Activated CD4-positive, CD25-positive, alpha-beta regulatory T cell (primary cell): ENCODE measurements around the gene EGFR.
"Not testable (repeated sequence)": the region's sequence is repeated elsewhere in the genome, so short reads cannot be mapped to it uniquely, and the experiment has no call there.

Experiments
- DNase-seq, 4 experiments: peaks; one replicate each; lab custom pipeline; 2025; lab: John Stamatoyannopoulos, UW

EGFR gene

DNA sequence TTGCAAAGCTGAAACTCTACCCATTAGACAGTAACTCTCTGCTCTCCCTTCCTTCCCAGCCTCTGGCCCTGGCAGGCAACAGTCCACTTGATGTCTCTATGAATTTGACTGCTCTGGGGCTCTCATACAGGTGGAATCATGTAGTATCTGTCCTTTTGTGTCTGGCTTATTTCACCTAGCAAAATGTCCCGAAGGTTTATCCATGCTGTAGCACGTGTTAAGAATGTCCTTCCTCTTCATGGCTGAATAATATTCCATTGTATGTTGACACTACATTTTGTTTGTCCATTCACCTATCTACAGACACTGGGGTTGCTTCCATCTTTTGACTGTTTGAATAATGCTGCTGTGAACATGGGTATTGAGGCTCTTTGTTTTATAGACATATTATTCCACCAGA is 128.9 kb downstream of the EGFR start:
- no peak for DNase-seq

DNA sequence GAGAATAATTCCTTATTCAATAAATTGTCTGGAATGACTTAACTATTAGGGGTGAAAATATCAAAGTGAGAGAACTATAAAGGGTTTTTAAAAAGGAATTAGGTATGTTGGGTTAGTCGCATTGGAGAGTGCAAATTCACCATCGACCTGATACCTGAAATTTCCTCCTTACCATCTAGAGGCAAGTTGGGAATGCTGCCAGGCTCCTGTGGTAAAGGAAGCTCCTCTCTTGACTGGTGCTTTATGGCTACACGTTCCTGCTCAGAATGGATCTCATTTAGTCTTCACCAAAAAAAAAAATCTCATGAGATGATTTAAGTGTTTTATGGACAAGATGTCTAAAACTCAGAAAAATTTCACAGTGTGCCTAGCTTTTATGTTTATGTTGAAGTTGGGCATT is 129.8 kb downstream of the EGFR start:
- no peak for DNase-seq

GRCh38 chr7:55149001-55149400 is 130.2 kb downstream of the EGFR start:
- no peak for DNase-seq

DNA sequence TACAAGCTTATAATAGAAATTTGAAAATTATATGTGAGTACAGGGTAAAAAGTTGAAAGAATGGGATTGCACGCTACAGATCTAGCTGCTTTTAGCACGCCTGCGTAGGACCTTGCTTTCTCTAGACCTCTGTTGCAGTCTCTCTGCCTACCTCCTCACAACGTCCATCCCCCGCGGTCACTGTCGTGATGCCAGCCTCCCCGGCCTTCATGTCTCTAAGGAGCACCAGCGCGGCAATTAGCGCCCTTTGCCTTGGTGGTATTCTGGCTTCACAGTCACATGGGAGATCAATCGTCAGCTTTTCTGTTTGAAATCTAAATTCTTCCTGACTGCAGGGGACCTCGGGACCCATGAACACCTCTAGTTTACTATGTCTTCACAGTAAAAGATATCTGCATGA is 131.3 kb downstream of the EGFR start:
- no peak for DNase-seq

DNA sequence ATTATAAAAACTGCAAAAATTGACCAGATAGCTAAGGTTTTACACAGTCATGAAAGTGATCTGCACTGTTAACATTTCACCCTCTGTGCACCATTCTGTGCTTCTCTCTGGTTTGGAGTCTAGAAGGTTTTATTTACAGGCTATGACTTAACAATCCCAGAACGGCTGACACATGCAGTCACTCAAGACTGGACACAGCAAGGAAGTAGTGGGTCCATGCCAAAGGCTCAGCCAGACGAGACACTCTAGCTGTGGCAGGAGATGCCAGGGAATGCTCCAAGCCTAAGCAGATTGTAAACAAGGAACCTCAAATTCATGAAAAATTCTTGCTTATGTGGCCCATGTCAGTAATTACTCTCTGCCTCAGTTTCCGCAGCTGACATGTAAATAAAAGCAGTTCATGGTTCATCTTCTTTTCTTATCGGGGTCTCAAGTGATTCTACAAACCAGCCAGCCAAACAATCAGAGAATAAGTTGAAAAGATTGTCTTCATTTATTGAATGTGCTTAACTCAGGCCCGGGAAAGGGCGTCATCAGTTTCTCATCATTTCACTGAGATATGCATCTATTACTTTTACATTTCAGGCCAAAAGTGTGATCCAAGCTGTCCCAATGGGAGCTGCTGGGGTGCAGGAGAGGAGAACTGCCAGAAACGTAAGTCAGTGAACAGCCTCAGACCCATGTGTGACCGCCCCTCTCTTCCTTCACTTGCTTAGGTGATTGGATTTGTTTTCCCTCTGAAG is 132.1 kb downstream of the EGFR start:
- DNase-seq = no peak

DNA sequence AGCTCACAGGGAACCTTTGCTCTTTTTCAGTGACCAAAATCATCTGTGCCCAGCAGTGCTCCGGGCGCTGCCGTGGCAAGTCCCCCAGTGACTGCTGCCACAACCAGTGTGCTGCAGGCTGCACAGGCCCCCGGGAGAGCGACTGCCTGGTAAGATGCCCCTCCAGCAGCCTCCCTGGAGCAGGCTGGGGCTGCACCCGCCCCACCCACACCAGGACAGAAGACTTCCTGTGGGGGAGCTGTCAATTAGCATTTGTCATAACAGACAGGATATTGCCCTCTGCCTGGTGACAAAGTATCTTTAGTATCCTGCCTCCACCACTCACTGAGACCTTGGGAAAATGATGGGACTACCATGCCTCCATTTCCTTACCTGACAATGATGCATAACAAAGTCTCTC is 133.7 kb downstream of the EGFR start:
- no peak for DNase-seq

DNA sequence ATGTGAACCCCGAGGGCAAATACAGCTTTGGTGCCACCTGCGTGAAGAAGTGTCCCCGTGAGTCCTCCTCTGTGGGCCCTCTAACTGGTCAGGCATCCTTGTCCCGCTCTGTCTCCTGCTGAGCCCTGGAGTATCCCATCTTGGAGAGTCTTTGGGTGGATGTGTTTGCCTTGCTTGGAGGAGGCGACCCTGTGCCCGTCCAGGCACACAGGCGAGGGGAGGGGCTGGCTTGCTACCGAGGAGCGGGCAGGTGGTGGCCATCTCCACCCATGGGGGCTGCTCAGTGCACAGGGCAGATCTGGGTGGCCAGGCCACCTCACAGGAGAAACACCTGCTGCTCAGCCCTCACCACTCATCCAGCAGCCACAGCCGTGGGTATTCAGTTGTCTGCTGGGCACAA is 135.3 kb downstream of the EGFR start:
- DNase-seq = no peak

DNA sequence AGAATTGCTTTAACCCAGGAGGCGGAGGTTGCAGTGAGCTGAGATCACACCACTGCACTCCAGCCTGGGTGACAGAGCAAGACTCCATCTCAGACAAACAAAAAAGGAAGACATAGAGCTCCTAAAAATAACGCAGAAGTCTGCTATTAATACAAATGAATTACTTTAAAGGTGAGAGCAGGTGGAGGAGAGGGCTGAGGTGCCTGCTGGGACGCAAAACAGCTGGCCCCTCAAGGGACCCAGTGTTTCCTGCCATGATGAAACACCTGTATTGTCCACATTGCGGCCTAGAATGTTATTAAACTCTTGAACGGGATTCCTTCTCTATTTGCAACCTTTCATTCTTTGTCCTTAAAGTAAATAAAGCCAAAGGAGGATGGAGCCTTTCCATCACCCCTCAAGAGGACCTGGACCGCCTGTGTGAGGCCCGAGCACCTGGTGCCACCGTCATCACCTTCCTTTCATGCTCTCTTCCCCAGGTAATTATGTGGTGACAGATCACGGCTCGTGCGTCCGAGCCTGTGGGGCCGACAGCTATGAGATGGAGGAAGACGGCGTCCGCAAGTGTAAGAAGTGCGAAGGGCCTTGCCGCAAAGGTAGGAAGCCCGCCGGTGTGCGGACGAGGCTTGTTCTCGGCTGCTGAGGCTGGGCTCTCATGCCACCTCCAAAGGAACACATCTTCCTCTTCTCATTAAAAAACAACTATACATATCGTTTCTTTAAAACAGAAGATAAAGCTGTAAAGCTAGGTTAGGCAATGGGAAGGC is 136.7 kb downstream of the EGFR start:
- no peak for DNase-seq

- DNase-seq = no peak
These were observed 138.3 kb downstream of the EGFR start for GRCh38 chr7:55156919-55157763.

- DNase-seq = no peak
These were observed 138.9 kb downstream of the EGFR start for GRCh38 chr7:55157764-55158105.

- no peak for DNase-seq
These were observed 139.9 kb downstream of the EGFR start for GRCh38 chr7:55158541-55159382.

GRCh38 chr7:55160539-55160938 is 141.7 kb downstream of the EGFR start:
- no peak for DNase-seq

DNA sequence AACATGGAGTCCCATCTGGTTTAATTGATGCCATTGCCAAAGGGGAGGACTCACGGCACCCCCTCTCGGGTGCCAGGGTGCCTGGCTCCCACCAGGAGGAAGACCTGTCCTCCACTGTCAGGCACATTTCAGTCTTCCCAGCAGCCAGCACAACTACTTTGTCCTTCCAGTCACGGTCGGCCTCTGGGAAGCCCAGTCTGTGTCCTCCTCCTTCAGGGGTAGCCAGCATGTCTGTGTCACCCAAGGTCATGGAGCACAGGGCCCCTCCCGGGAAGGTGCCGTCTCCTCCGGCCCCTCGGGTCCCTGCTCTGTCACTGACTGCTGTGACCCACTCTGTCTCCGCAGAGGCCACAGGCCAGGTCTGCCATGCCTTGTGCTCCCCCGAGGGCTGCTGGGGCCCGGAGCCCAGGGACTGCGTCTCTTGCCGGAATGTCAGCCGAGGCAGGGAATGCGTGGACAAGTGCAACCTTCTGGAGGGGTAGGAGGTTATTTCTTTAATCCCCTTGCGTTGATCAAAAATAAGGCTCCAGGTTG is 142.4 kb downstream of the EGFR start:
- no peak for DNase-seq

DNA sequence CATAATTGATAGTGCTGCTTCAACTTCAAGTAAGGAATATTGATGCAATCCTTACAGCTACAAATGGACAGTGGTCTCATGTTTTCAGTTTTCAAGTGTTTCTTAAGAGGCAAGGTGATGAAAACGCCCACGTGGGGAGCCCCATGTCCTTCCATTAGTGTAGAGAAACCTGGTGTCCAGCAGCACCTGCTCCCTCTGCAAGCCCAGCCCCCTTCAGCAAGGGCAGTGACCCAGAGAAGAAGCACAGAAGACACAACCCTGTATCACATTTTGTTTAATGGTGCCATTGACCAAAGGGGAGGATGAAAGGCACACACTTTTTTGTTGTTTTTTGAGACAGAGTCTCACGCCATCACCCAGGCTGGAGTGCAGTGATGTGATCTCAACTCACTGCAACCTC is 143.7 kb downstream of the EGFR start:
- DNase-seq = no peak

- DNase-seq = no peak
These were observed 144.9 kb downstream of the EGFR start for GRCh38 chr7:55163733-55164132.

DNA sequence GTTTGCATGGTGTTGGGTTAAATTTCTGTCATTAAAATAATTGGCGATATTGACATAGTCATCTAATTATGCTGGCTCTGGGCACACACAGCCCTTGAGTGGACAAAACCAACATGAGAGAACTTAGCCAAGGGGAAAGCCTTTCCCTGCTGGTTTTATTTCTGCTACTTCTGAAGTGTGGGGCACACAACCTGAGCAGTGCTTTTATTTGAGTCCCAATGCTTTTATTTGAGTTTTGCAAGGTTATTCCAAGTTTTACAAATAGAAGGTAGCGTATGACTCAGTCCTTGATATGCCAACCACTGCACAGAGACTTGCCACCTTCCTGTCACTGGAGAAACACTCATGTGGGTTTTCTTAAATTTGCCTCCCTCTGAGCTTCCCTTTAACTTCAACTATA is 145.7 kb downstream of the EGFR start:
- DNase-seq = no peak

- DNase-seq = no peak
These were observed 146.5 kb downstream of the EGFR start for GRCh38 chr7:55165176-55165861.

GRCh38 chr7:55167296-55167695 is 148.5 kb downstream of the EGFR start:
- DNase-seq = not testable (repeated sequence)

- no peak for DNase-seq
These were observed 151.7 kb downstream of the EGFR start for GRCh38 chr7:55170335-55171069.

- no peak for DNase-seq
These were observed 152.3 kb downstream of the EGFR start for GRCh38 chr7:55171157-55171556.
